Mucosa of gallbladder (tissue), 1 donor: ENCODE measurements around the gene EPRS1. TPM values are rescaled to one million over a fixed set of nuclear protein-coding genes. Genes with fewer than 3 reads are reported as not detected.
"Not testable (repeated sequence)": the region's sequence is repeated elsewhere in the genome, so short reads cannot be mapped to it uniquely, and the experiment has no call there.

Source experiments
- DNase-seq: peaks from one replicate; pipeline ENCODE4 v3.0.0-alpha.2; 2020; ENCODE audit warnings: low spot score
- total RNA-seq: library from RNA; stranded (reverse); gene quantifications from one replicate; pipeline ENCODE4 v1.2.1, GENCODE V29; 2021
- donor health status: DM: no; HTN: no; CAD: no.

EPRS1 gene
- 67.7 TPM for total RNA-seq

DNA sequence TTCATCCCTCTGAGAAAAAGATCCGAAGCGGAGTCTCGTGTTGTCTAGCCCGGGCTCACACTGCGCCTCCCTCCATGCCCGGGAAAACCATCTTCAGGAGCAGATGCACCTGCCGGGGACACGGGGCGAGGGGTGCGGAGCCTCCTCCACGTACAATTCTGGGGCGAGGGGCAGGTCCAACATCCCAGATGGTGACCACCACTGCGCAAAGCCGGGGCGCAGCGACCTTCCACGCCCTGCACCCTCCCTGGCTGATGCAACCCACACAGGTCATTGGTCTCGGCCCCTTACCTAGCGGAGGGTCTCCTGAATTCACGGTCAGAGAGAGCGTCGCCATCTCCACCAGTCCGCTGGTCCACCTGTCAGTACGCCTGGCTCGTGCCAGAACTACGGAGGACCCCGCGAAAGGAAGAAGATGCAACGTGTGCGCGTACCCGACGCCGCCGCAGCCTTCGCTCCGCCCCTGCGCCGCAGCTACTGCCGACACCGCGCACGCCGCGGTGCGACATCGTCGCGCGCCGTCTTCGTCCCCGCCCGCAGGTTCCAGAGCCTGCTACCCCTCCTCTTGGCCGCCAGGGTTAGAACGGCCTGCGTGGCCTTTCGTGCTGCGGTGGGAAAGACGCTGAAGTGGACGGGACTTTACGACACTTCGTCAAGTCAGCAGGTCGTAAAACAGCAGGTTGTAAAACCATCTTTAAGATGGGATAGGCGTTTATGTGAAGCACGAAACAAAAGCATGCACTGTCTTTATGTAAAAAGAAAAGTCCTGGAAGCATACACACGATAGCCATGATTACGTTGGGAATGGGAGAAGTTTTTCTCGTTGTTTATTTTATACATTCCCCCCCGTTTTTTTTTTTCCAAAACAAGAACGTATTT lies at the start of gene EPRS1:
TSS of gene EPRS1 (minus strand) at position 454 of the 879 bp plus-strand sequence. CDS start at position 337, 117 bp downstream.
- peak; percentile 95 for DNase-seq

DNA sequence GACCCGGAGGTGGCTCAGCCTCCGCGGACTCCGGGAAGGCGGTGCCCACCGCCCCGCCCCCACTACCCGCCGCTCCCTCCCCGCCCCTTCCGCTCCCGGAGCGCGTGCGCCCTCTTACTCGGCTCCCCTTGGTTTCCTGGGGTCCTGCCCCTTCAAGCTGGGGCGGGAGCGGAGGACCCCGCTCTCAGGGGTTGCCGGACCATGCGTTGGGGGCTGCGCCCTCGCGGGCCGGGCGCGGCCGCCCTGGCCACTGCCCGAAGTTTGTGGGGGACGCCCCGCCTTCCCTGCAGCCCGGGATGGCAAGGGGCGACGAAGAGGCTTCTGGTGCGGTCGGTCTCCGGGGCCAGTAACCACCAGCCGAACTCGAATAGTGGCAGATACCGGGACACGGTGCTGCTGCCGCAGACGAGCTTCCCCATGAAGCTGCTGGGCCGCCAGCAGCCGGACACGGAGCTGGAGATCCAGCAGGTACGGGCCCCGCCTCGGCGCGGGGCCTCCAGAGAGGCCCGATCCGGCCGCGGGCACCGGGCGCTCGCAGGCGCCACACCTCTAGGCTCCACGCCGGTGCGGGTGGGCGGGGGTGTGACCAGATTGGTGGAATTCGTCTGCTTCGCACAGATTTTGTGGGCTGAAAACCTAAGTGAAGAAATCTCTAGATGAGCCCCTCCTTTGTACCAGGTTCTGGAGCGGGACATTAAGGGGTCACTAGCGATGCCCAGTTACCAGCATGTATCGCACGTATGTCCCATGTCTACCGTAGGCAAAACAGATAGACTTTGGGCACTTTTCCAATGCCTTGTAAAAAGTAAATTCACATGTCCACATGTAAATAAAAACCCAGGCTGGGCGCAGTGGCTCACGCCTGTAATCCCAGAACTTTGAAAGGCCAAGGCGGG lies 48.0 kb upstream of the EPRS1 start, which contains the start of gene IARS2:
TSS of gene IARS2 (plus strand) at position 117 of the 896 bp plus-strand sequence. CDS start at position 202, 85 bp downstream.
- DNase-seq, result peak; percentile 88

DNA sequence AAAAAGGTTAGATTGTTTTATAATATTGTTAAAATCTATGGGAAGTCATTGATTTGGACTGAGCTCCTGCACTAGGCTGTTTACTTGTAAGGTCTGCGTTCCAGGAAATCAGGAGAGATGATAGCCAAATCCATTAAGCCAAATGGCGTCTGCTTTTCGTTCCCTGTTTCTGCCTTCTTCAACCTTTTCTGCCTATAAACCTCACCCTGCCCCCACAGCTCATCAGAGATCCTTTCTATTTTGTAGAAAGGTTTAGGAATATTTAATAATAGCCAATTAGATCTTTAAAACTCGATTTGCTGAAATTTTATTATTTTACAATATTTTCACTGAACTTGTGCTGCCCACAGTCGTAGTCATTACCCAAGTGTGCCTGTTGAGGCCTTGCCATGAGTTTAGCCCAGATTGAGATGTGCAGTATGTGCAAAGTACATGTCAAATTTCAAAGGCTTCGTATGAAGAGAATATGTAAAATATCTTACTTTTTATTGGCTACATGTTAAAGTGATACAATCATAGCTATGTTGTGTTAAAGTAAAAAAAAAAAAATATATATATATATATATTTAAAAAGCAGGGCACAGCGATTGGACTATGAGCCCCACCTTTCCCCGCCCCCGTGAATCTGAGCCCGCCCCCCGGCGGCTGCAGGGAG lies 47.2 kb upstream of the EPRS1 start:
- no peak for DNase-seq

DNA sequence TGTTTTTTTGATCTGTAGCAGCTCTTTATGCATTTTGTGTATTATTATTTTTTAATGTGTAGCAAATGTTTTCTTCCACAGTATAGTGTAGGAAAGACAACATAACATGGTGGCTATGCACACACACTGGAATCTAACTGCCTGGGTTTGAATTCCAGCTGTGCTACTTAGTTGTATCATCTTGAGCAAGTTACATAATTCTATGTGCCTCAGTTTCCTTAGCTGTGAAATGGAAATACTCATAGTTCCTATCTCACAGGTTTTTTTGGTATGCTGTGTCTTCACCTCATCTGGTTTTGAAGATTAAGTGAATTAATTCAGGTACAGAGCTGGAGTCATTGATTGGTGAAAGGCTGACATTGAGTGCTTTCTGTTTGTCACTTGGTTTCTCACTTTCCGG lies 46.4 kb upstream of the EPRS1 start:
- DNase-seq, result no peak

DNA sequence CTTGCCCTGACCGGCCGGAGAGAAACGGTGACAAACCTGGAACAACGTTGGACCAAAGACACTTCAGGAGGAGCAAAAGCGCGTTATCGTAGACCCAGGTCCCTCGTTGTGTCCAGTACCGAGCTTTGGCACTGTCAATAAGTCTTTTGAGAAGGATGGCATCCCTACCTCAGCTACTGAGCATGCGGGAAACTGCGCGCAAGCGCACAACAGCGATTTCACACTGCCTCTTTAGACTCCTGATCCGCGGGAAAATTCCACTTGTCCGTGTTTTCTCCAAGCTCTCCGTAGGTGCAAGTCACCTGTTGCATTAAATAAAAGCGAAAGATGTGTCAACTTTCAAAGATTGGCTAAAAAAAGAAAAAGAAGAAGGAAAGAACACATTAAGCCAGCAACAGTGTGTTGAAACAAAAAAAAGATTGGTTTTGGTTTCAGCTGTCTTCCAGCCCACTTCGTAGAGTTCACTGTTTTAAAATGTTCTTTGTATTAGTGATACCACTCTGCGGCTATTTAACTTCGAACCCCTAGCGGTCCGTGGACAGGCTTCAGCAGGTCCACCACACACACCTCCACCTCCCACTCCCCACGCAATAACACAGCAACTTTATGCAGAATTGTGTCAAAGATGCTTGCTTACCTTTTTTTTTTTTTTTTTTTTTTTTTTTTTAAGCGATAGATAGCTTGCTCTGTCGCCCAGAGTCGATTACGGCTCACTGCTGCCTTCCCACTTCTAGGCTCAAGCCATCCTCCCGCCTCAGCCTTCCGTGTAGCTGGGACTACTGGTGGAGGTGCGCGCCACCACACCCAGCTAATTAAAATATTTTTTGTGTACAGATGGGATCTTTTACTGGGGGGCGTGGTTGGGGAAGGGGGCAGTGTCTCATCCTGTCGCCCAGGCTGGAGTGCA lies 43.6 kb upstream of the EPRS1 start, which contains the start of gene BPNT1:
TSS of gene BPNT1 (minus strand) at position 139 of the 907 bp plus-strand sequence. CDS start 9,942 bp downstream, outside the sequence.
- peak; percentile 98 for DNase-seq

DNA sequence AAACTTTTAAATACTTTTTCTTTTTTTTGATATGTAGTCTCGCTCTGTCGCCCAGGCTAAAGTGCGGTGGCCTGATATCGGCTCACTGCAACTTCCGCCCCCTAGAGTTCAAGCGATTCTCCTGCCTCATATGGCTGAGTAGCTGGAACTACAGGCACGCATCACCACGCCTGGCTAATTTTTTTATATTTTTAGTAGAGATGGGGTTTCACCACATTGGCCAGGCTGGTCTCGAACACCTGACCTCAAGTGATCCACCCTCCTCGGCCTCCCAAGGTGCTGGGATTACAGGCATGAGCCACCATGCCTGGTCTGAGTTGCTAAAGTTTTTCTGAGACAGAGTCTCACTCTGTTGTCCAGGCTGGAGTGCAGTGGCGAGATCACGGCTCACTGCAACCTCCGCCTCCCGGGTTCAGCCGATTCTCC lies 40.0 kb upstream of the EPRS1 start:
- DNase-seq, result not testable (repeated sequence)

DNA sequence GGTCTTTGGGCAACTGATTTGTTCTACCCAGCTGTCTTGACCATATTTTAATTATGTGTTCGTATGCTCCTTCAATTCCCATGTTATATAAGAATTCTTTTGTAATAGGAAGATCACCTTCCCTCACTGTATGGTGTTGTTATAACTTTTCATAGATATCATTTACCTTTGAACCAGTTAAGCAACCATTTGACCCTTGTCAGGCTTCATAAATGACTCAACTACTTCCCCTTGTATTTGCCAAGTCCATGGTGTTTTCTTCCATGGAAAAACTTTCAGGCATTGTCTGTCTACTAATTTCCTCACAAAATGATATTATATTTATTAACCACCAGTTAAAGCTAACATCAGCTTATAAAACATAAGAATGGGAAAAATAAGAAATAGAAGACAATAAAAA lies 38.2 kb upstream of the EPRS1 start:
- DNase-seq, result no peak

DNA sequence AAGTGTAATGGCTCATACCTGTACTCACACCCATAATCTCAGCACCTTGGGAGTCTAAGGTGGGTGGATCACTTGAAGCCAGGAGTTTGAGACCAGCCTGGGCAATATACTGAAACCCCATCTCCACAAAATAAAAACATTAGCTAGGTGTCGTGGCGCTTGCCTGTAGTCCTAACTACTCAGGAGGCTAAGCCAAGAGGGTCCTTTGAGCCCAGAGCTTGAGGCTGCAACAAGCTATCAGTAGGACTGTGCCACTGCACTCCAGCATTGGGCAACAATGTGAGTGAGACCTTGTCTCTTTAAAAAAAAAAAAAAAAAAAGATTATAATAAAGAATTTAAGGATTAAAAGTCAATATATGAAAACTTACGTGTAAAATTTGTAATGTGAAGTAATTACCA lies 31.6 kb upstream of the EPRS1 start:
- no peak for DNase-seq

DNA sequence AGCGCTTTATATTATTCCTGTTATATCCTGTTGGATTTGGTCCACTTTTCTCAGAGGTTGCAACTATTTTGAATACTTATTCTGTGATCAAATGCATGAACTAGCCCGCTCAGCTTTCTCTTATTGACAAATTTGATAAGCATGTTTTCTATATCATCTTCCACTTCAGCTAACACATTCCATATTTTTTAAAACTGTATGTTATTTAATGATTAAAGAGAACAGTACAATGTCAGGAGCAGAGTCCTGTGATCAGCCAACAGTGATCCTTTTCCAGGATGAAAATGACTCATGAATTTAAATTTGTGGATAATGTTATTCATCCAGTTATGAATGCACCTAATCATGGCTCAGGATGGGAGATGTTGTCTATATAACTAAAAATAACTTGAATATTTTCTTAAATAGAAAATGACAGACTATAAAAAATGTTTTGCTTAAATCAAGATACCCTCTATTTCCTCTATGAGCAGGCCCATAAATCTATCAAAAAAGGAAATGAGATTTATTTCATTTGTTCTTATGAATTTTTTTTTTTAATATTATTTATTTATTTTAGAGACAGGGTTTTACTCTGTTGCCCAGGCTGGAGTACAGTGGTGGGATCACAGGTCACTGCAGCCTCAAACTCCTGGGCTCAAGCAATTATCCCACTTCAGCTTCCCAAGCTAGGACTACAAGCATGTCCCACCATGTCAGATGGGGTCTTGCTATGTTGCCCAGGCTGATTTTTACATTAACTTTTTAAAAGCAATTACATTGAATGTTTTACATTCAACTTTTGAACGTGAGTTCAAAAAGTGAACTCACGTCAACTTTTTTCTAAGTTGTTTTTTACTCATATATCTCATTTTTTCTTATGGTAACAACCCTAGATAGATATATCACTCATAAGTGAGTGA lies 30.8 kb upstream of the EPRS1 start:
- no peak for DNase-seq

DNA sequence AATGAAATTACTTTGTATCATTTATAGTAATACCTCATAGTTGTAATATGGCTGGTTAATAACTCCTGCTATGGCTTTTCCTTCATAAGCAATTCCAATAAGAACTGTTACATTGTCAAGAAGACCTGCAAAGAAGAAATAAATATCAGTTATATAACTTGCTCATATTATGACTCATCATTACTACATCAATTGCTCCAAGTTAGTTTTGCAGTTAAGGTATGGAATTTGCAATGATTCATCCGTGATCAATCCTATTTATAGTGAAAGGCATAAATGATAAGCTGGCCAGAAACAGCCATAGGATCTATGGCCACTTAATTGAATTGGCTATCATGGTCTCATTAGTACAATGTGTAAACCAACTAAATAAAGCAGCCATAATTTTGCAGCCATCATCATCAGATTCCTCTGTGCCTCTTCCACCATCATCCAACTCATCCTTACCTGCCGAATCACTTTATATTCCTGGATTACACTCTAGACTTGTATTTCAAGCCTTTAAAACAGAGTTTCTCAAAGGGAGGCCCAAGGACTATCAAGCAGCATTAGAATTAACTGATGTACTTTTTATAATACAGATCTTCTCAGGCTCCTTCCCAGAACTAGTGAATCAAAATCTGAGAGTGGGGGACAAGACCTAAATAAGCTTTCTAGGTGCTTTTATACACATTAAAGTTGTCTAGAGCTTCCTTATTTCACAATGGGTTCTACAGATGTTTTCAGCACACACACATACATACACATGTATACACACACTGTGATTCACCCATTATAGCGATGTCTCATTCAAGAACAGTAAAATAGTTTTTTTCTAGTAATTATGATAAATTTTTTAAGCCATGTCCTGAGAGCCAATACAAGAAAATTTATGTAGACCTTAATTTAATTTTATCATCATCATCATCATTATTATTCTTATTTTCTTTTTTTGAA lies 21.2 kb upstream of the EPRS1 start:
- no peak for DNase-seq

DNA sequence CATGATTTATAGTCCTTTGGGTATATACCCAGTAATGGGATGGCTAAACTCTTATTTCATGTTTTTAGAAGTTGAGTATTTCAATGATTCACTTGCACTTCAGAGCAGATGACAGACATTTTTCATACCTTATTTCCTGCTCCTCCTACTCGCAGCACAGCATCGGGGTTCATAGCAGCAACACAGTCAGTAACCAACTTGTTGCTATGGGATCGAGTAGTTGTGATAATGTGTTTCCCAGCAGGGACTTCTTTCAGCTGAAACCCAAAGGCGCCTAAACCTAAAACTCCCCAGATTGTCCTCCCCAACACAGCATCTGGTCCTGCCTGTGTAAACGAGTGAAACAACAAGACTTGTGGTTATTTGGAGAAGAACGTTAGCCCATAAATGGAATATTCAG lies 16.3 kb upstream of the EPRS1 start:
- DNase-seq, result no peak

DNA sequence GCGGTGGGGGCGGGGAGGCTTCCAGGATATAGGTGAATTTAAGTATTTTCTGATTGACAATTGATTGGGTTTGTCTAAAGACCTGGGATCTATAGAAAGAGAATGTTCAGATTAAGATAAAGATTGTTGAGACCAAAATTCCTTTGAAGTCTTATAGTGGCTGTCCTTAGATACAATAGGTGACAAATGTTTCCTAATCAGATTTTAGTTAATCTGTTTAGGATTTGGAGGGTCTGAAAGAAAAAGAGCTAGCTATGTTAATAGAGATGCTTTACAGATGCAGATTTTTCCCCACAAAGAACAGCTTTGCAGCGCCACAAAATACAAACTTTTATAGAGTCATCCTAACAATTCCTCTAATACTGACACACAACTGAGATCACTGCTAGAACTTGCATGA lies 14.6 kb upstream of the EPRS1 start:
- DNase-seq, result no peak

DNA sequence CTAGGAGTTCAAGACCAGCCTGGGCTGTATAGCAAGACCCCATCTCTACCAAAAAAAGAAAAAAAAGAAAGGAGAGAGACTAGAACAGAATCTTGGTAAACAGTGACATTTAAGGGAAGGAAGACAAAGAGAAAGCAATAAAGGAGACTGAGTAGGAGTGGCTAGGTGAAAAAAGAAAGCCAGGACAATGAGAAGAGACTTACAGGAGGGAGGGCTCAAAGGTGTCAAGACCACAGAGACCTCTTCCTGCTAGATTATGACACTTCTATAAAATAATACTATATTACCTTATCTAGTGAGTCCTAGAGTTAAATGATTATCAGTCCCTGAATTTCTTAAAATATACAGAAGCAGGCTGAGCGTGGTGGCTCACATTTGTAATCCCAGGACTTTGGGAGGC lies 10.1 kb upstream of the EPRS1 start:
- DNase-seq, result no peak

DNA sequence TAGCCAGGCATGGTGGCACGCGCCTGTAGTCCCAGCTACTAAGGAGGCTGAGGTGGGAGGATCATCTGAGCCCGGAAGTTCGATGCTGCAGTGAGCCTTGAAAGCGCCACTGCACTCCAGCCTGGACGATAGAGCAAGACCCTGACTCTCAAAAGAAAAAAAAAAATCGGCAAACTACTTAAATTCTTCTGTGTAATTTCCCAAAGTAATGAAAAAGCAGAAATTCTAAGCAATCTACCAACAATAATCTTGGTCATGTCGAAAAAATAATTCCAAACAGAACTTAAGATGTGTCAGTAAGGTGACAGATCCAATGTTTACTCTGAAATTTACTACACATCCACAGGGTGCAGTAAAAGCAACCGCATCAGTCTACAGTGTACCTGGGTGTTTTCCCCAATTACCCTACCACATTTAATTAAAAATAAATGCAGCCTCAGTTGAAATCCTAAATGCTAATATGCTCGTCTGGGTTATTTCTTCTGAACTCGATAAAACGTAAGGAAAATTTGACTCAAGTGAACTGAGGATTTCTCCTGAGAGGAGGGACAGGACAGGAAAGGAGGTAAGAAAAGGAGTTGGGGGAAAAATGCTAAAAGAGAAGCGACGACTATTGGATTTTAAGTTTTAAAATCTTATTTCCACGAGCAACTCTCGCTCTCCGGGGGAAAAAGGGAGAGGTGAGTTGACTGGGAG lies 801 bp downstream of the EPRS1 start:
- DNase-seq, result no peak

DNA sequence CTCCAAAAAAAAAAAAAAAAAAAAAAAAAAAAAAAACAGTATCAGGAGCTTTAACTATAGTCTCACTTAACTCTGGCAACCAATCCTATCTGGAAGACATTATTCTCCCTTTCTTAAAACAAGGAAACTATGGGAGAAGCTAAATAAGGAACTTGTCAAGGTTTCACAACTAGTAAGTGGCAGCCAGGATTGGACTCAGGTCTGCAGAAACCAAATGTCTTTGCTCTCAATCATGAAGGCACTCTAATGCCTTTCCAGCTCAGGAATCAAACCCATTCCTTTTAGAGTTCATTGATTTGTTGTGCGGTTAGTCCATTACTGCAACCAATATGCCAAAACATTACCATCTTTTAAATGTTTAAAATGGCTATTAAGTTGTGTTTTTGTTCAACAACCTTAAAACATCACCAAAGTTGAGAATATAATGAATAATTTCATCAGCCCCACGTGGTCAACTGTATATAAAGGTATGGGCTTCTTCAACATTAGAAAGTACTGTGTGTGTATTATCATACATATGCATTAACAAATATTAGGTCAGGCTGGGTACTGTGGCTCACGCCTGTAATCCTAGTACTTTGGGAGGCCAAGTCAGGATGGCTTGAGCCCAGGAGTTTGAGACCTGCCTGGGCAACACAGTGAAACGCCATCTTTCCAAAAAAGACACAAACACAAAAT lies 1.5 kb downstream of the EPRS1 start:
- DNase-seq, result no peak

DNA sequence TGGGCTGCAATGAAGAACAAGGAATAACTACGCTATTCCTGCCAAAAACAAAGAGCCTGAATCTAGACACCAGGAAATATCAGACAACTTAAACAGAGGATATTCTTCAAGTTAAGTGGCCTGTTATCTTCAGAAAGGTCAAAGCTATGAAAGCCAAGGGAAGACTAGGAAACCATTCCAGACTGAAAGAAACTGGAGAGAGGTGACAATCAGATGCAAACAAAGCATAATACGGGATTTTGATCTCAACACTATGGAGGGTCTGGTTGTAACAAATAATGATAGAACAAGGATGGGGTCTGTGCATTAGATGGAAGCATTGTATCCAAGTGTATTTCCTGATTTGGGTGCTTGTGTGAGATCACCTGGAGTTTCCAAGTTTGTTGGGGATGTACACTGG lies 2.7 kb downstream of the EPRS1 start:
- no peak for DNase-seq

DNA sequence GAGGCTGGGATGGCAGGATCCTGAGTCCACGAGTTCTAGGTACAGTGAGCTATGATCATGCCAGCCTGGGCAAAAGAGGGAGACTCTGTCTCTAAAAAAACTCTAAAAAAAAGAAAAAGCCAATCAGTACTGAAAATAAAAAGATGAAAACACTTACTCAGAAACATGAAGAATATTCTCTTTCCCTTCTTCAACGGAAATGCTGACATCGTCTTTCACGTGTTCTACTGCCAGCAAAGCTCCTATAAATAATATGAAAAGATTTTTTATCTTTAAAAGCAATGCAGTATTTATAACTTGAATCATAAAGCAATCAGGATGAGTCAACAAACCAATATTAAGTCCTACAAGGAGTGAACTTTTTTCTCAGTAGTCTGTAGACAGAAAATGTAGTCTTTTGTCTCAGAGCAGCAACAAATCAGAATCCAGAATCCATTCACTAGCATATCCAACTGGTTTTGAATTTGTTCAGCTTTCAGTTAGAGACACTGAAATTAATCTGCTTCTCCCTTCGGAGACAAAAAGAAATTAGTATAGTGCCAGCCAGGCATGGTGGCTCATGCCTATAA lies 6.2 kb downstream of the EPRS1 start:
- DNase-seq, result no peak
